Uterus (tissue), 4 donors: ENCODE measurements around the gene LOXL1. TPM values are rescaled to one million over a fixed set of nuclear protein-coding genes. Genes with fewer than 3 reads are reported as not detected.

Experiments
- DNase-seq, 2 donors: peaks; one replicate each; pipeline ENCODE4 v3.0.0-alpha.2; 2019 to 2020
- H3K27ac ChIP-seq, 2 donors: fragments of 200-600 bp; sonication (generic); 1 replicate in 1 of 2; 2 replicates in 1 of 2; pipeline ENCODE4 v1.5.1; 2016 to 2018
- H3K27me3 ChIP-seq, 2 donors: fragments of 200-600 bp; sonication (generic); one replicate each; pipeline ENCODE4 v1.5.1; 2018 to 2019; ENCODE audit warnings: control low read depth in 1 of 2
- H3K36me3 ChIP-seq, 2 donors: fragments of 200-600 bp; sonication (generic); one replicate each; pipeline ENCODE4 v1.5.1; 2019; ENCODE audit warnings: control low read depth in 1 of 2
- H3K4me1 ChIP-seq, 2 donors: fragments of 200-600 bp; sonication (generic); one replicate each; pipeline ENCODE4 v1.5.1; 2018 to 2019; ENCODE audit warnings: control low read depth in 1 of 2
- H3K4me3 ChIP-seq, 2 donors: fragments of 200-600 bp; sonication (generic); 1 replicate in 1 of 2; 2 replicates in 1 of 2; pipeline ENCODE4 v1.5.1; 2018 to 2019; ENCODE audit warnings: mild to moderate bottlenecking in 1 of 2
- H3K9me3 ChIP-seq, 2 donors: fragments of 200-600 bp; sonication (generic); one replicate each; pipeline ENCODE4 v1.5.1; 2019; ENCODE audit warnings: control low read depth in 1 of 2
- CTCF ChIP-seq, 4 experiments: fragments of 200-600 bp in 2 of 4; fragments of 450-650 bp in 2 of 4; sonication (generic) in 2 of 4; IDR thresholded peaks; one replicate each; pipeline ENCODE4 v1.5.1; 2016 to 2019; ENCODE audit warnings: antibody characterized with exemption in 4 of 4, mild to moderate bottlenecking in 2 of 4, moderate library complexity in 1 of 4
- POLR2A ChIP-seq, 2 donors: fragments of 450-650 bp; IDR thresholded peaks; one replicate each; pipeline ENCODE4 v1.6.1; 2016; ENCODE audit warnings: antibody characterized with exemption in 2 of 2, mild to moderate bottlenecking in 1 of 2, moderate library complexity in 1 of 2
- intact Hi-C: fragments of 100-400 bp; cut with DNase I; formaldehyde crosslinking; loops from one replicate; pipeline ENCODE4 v1.15.1; 2023; ENCODE audit warnings: low total_unique reads
- total RNA-seq, 4 donors: library from RNA; depleted of rRNA in 3 of 4; stranded (reverse); fragments of >200 nt in 3 of 4; gene quantifications; one replicate each; pipeline versions ENCODE4 v1.1.0 to v1.2.4, GENCODE V29; 2014 to 2023
- donor health status: DM: yes; HTN: yes; CAD: no.

LOXL1 gene
- total RNA-seq, 4 donors from 2014 or later: 19.4 to 68.4 (median 33.1) TPM

- intact Hi-C loops: no loop called here
- H3K27me3 ChIP-seq: no peaks in the 10 kb centered on the region
- TF ChIP-seq POLR2A (IDR thresholded peaks at IDR 0.05) (peak in 1 of 2 donors; percentile 43), CTCF (IDR thresholded peaks at IDR 0.05) (peak in 3 of 4 experiments; percentile 23 to 62 (median 60))
- peak; percentile 54 to 61 for DNase-seq
- H3K27ac ChIP-seq: peak overlapping the region; percentile 63 to 92
- no peaks in the 10 kb centered on the region for H3K9me3 ChIP-seq
- no peaks in the 10 kb centered on the region for H3K36me3 ChIP-seq
- peaks cover 3 to 11% of the 10 kb centered on the region in 2 donors for H3K4me1 ChIP-seq
- peak overlapping the region; percentile 37 to 66 for H3K4me3 ChIP-seq
Observed at GRCh38 chr15:73927476-73928240, 1.4 kb downstream of the LOXL1 start.

GRCh38 chr15:73928241-73928579 lies 1.9 kb downstream of the LOXL1 start:
- Histone ChIP-seq H3K4me3 (peak overlapping the region; percentile 37 to 66), H3K36me3 (no peaks in the 10 kb centered on the region), H3K27me3 (no peaks in the 10 kb centered on the region), H3K4me1 (peaks cover 0 to 7% of the 10 kb centered on the region in 2 donors), H3K27ac (peak overlapping the region; percentile 63 to 92), H3K9me3 (no peaks in the 10 kb centered on the region)
- TF ChIP-seq POLR2A (IDR thresholded peaks at IDR 0.05): no peak
- TF ChIP-seq CTCF (IDR thresholded peaks at IDR 0.05): no peak
- intact Hi-C loops: no loop called here
- no peak for DNase-seq

GRCh38 chr15:73928971-73929627 lies 2.8 kb downstream of the LOXL1 start:
- Histone ChIP-seq H3K36me3 (no peaks in the 10 kb centered on the region), H3K27ac (no peak overlapping the region), H3K4me1 (peaks cover 0 to 7% of the 10 kb centered on the region in 2 donors), H3K27me3 (no peaks in the 10 kb centered on the region), H3K4me3 (no peak overlapping the region), H3K9me3 (no peaks in the 10 kb centered on the region)
- intact Hi-C loops: no loop called here
- DNase-seq: no peak
- TF ChIP-seq CTCF (IDR thresholded peaks at IDR 0.05) (no peak), POLR2A (IDR thresholded peaks at IDR 0.05) (no peak)

- peaks cover 0 to 7% of the 10 kb centered on the region in 2 donors for H3K4me1 ChIP-seq
- TF ChIP-seq POLR2A (IDR thresholded peaks at IDR 0.05) (no peak), CTCF (IDR thresholded peaks at IDR 0.05) (no peak)
- intact Hi-C loops: no loop called here
- no peaks in the 10 kb centered on the region for H3K27me3 ChIP-seq
- no peaks in the 10 kb centered on the region for H3K36me3 ChIP-seq
- H3K9me3 ChIP-seq: no peaks in the 10 kb centered on the region
- peak in 1 of 2 donors; percentile 68 for DNase-seq
- no peak overlapping the region for H3K4me3 ChIP-seq
- H3K27ac ChIP-seq: peak overlapping the region in 1 of 2 donors; percentile 40
Observed at GRCh38 chr15:73930371-73930770, 4.1 kb downstream of the LOXL1 start.

- Histone ChIP-seq H3K27me3 (no peaks in the 10 kb centered on the region), H3K27ac (peak overlapping the region in 1 of 2 donors; percentile 40), H3K36me3 (no peaks in the 10 kb centered on the region), H3K9me3 (no peaks in the 10 kb centered on the region), H3K4me3 (no peak overlapping the region), H3K4me1 (peaks cover 0 to 7% of the 10 kb centered on the region in 2 donors)
- peak in 1 of 2 donors; percentile 32 for DNase-seq
- intact Hi-C loops: no loop called here
- TF ChIP-seq POLR2A (IDR thresholded peaks at IDR 0.05) (no peak), CTCF (IDR thresholded peaks at IDR 0.05) (no peak)
Observed at GRCh38 chr15:73930790-73931281, 4.6 kb downstream of the LOXL1 start.
